GM12878 (cell line): ENCODE data around the gene OR51E2. TPM values are rescaled to one million over a fixed set of nuclear protein-coding genes. Genes with fewer than 3 reads are reported as not detected.

Source experiments
- ATAC-seq: fragments of 200-7000 bp; cut with Tn5 transposase; 3 replicates; pipeline ENCODE4 v1.9.1; 2020; ENCODE audit warnings: mild to moderate bottlenecking, moderate library complexity
- BruUV-seq: library from RNA; stranded (reverse); fragments of 400-500 nt; replicated peaks from 2 replicates; lab custom pipeline; 2021; lab: Mats Ljungman, UMichigan
- CTCF ChIA-PET: fragments of 300-600 bp; sonication (Branson Sonifier 250); formaldehyde crosslinking; extraction: SDS; loops from one replicate; lab custom pipeline; 2021; ENCODE audit warnings: inconsistent platforms; lab: Yijun Ruan, JAX
- POLR2A ChIA-PET: fragments of 350-600 bp; formaldehyde crosslinking; extraction: SDS; loops from one replicate; lab custom pipeline; 2021; ENCODE audit warnings: inconsistent platforms; lab: Charles Lee
- RAD21 ChIA-PET: fragments of 300-600 bp; sonication (Branson Sonifier 250); formaldehyde crosslinking; loops from one replicate; lab custom pipeline; 2023; ENCODE audit warnings: antibody characterized with exemption; ENCODE audit not compliant: unreplicated experiment; lab: Charles Lee
- SMC1A ChIA-PET: fragments of 300-600 bp; sonication (Branson Sonifier 250); formaldehyde crosslinking; loops from one replicate; lab custom pipeline; 2023; ENCODE audit not compliant: unreplicated experiment, uncharacterized antibody; lab: Charles Lee
- DNase-seq: peaks from one replicate; pipeline ENCODE4 v3.0.0-alpha.2; 2011; ENCODE audit warnings: low read depth, low spot score
- FAIRE-seq: peaks from 3 replicates; lab custom pipeline; 2011; peaks lifted over from hg19 to GRCh38; lab: Jason Lieb, UNC
- H2AFZ ChIP-seq: 2 replicates; pipeline ENCODE4 v1.6.0; 2011; ENCODE audit warnings: low read depth, low read length, control low read depth; ENCODE audit not compliant: control insufficient read depth
- H3K27ac ChIP-seq: 2 replicates; pipeline ENCODE4 v1.5.1; 2011; ENCODE audit warnings: control low read depth; ENCODE audit not compliant: control insufficient read depth, insufficient read depth
- H3K27me3 ChIP-seq, 2 experiments: replicated peaks in 1 of 2; 2 replicates each; pipeline versions ENCODE4 v1.6.0 to v1.6.1; 2011; ENCODE audit warnings: low read length in 1 of 2; ENCODE audit not compliant: control insufficient read depth in 2 of 2, insufficient read depth in 2 of 2
- H3K36me3 ChIP-seq, 2 experiments: 2 replicates each; pipeline ENCODE4 v1.5.1; 2011; ENCODE audit warnings: low read length in 1 of 2; ENCODE audit not compliant: control insufficient read depth in 2 of 2, insufficient read depth in 2 of 2
- H3K4me1 ChIP-seq: 2 replicates; pipeline ENCODE4 v1.6.1; 2011; ENCODE audit warnings: mild to moderate bottlenecking, low read length, moderate library complexity, mixed read lengths; ENCODE audit not compliant: control insufficient read depth, insufficient read depth
- H3K4me2 ChIP-seq: 2 replicates; pipeline ENCODE4 v1.6.0; 2011; ENCODE audit warnings: control low read depth; ENCODE audit not compliant: control insufficient read depth, insufficient read depth
- H3K4me3 ChIP-seq: fragments of 200-600 bp; sonication (generic); 2 replicates; pipeline ENCODE4 v1.5.1; 2016
- H3K79me2 ChIP-seq: 2 replicates; pipeline ENCODE4 v1.6.0; 2011; ENCODE audit warnings: low read length; ENCODE audit not compliant: control insufficient read depth, insufficient read depth
- H3K9ac ChIP-seq: 2 replicates; pipeline ENCODE4 v1.8.0; 2011; ENCODE audit warnings: low read length, control low read depth, mixed read lengths; ENCODE audit not compliant: control insufficient read depth, insufficient read depth
- H3K9me3 ChIP-seq: replicated peaks from 3 replicates; pipeline ENCODE4 v1.5.1; 2011; ENCODE audit warnings: mild to moderate bottlenecking, low read length; ENCODE audit not compliant: control insufficient read depth, insufficient read depth
- H4K20me1 ChIP-seq: 2 replicates; pipeline ENCODE4 v1.6.0; 2011; ENCODE audit not compliant: control insufficient read depth, insufficient read depth
- ASH2L ChIP-seq: fragments of 300-600, 200-600 bp; sonication (generic); IDR thresholded peaks from 2 replicates; pipeline ENCODE4 v1.6.1; 2017; ENCODE audit warnings: low read depth, mild to moderate bottlenecking, borderline replicate concordance
- ATF7 ChIP-seq: fragments of 450-650 bp; IDR thresholded peaks from 2 replicates; pipeline ENCODE4 v1.6.1; 2016; ENCODE audit warnings: low read depth, mild to moderate bottlenecking
- CREM ChIP-seq: IDR thresholded peaks from 2 replicates; pipeline ENCODE4 v1.6.1; 2014; ENCODE audit warnings: antibody characterized with exemption, low read depth
- NFIC ChIP-seq: IDR thresholded peaks from 2 replicates; pipeline ENCODE4 v1.6.1; 2012; ENCODE audit warnings: low read depth, mild to moderate bottlenecking, inconsistent platforms, low read length, moderate library complexity
- NR2F1 ChIP-seq: fragments of 450-650 bp; conservative IDR thresholded peaks from 2 replicates; pipeline ENCODE4 v1.6.1; 2017; ENCODE audit warnings: mild to moderate bottlenecking
- SREBF1 ChIP-seq: IDR thresholded peaks from 2 replicates; pipeline ENCODE4 v1.6.1; 2012; ENCODE audit warnings: mild to moderate bottlenecking, low read length
- STAT1 ChIP-seq: fragments of 450-650 bp; conservative IDR thresholded peaks from 2 replicates; pipeline ENCODE4 v1.6.1; 2014; ENCODE audit warnings: antibody characterized with exemption, mild to moderate bottlenecking
- TARDBP ChIP-seq: IDR thresholded peaks from 2 replicates; pipeline ENCODE4 v1.6.1; 2016; ENCODE audit warnings: borderline replicate concordance
- TCF7 ChIP-seq: IDR thresholded peaks from 2 replicates; pipeline ENCODE4 v1.6.1; 2014; ENCODE audit warnings: antibody characterized with exemption, borderline replicate concordance
- WGBS: methylation state at CpG from one replicate; pipeline ENCODE4 v1.1.6; 2016; ENCODE audit warnings: low lambda C conversion rate; ENCODE audit not compliant: insufficient replicate concordance, insufficient coverage; ENCODE audit errors: missing lambda C conversion rate; 5-methylcytosine and 5-hydroxymethylcytosine counted together
- in situ Hi-C: fragments of 300-500 bp; cut with MboI; formaldehyde crosslinking; loops from 9 replicates; pipeline ENCODE4 v1.14.3; 2018; ENCODE audit warnings: mixed read lengths
- intact Hi-C: fragments of 100-400 bp; cut with micrococcal nuclease; formaldehyde crosslinking; loops from one replicate; pipeline ENCODE4 v1.14.2; 2022; ENCODE audit not compliant: unreplicated experiment
- polyA plus RNA-seq, 11 experiments: library from polyadenylated mRNA; depleted of rRNA in 4 of 11; unstranded in 6 of 11; stranded (reverse) in 5 of 11; fragments of >200 nt; fragmentation: Nextera tagmentation in 4 of 11; fragmentation: Illumina TruSeq in 1 of 11; extraction: Ambion mirVana in 4 of 11; extraction: Trizol in 1 of 11; gene quantifications; 1 replicate in 1 of 11; 2 replicates in 10 of 11; pipeline versions ENCODE4 v1.2.1 to v1.2.3, GENCODE V29; 2011 to 2016; ENCODE audit warnings: inconsistent platforms in 2 of 11, missing spikeins in 2 of 11, low read depth in 1 of 11
- total RNA-seq, 4 experiments: library from RNA; depleted of rRNA in 3 of 4; stranded (reverse); fragments of >200 nt in 3 of 4; fragmentation: Illumina TruSeq in 1 of 4; extraction: Trizol in 1 of 4; gene quantifications; 2 replicates each; pipeline versions ENCODE4 v1.2.1 to v1.2.3, GENCODE V29; 2013 to 2021
- TF ChIP-seq, protein P1 (sequence below): IDR thresholded peaks from 2 replicates; pipeline ENCODE4 v1.6.1; 2012; ENCODE audit warnings: improper control_type of control experiment, low read depth, low read length; ENCODE audit not compliant: insufficient replicate concordance

OR51E2 gene
- total and polyA plus RNA-seq, 10 of the 15 experiments (the other 5 are each of a cell fraction or from before 2014, with no cell fraction given): not detected

DNA sequence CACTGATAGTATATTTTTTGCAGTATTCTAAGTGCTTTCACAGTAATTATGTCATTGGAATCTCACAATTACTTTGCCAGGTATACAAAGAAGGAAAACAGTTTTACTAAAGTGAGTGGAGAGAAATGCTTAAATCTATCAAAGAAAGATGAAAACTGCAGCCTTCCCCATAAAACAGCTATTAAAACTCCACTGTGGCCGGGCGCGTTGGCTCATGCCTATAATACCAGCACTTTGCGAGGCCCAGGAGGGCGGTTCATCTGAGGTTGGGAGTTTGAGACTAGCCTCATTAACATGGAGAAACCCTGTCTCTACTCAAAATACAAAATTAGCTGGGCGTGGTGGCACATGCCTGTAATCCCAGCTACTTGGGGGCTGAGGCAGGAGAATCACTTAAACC lies 34.8 kb downstream of the OR51E2 start:
- H3K9me3 ChIP-seq: no peaks in the 10 kb centered on the region
- no TSS peak for BruUV-seq
- H3K36me3 ChIP-seq: no peaks in the 10 kb centered on the region
- no peaks in the 10 kb centered on the region for H3K79me2 ChIP-seq
- no peak overlapping the region for H3K27ac ChIP-seq
- H3K4me2 ChIP-seq: no peak overlapping the region
- no peaks in the 10 kb centered on the region for H3K4me1 ChIP-seq
- intact Hi-C loops: no loop called here
- TF ChIP-seq TCF7 (no peak), SREBF1 (no peak), NR2F1 (no peak), CREM (no peak), NFIC (no peak), TARDBP (no peak), ATF7 (no peak), STAT1 (no peak)
- H3K9ac ChIP-seq: no peak overlapping the region
- no peak overlapping the region for H3K4me3 ChIP-seq
- FAIRE-seq: no peak
- no peaks in the 10 kb centered on the region; a peak in 1 of 4 replicates for H3K27me3 ChIP-seq
- in situ Hi-C loops: no loop called here
- RAD21 ChIA-PET: no interaction called here
- ATAC-seq: no peak
- SMC1A ChIA-PET: no interaction called here
- H4K20me1 ChIP-seq: no peaks in the 10 kb centered on the region
- CTCF ChIA-PET: no interaction called here
- POLR2A ChIA-PET: no interaction called here
- no peak overlapping the region for H2AFZ ChIP-seq
- WGBS: 56% methylated on average over 6 of the region's 6 CpGs
- no peak for DNase-seq

DNA sequence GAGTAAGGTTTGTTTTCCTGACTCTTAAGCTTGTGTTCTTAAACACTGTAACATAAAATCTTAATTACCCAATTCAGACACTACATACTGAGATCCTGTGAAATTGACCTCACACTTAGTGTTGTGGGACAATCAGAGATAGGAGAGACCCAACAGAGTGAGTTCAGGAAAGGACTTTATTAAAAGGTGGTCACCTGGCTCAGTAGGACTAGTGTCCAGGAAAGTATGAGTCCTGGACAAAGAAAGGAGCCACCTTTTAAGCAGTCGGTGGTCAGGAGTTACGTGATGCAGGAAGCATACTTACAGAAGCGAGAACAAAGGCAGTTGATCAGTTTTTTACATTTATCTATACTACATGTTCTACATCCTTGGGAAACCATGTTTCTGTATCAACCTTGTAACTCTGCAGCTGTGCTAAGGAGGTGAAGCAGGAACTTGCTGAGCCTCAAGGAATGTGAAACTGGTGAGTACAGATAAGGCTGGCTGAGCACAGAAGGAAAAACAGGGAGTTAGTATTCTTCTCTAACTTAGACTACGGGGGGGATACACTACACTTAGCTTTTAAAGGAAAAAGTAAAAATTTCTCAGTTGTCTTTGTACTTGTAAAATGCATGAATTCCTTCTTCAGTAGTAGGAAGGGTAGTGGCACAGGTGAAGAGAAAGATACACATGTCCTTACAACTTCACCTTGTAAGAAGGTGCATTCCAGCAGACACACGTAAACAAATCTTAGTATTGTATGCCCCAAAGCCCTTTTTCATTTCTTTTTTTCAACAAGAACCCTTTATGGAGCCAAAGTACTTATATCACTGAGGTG lies 38.8 kb downstream of the OR51E2 start:
- 5% methylated on average over 5 of the region's 5 CpGs for WGBS
- Histone ChIP-seq H3K27me3 (no peaks in the 10 kb centered on the region; a peak in 1 of 4 replicates), H3K4me2 (no peak overlapping the region), H3K4me3 (no peak overlapping the region), H3K27ac (no peak overlapping the region), H2AFZ (no peak overlapping the region), H4K20me1 (no peaks in the 10 kb centered on the region), H3K4me1 (no peaks in the 10 kb centered on the region), H3K9ac (no peak overlapping the region), H3K79me2 (no peaks in the 10 kb centered on the region), H3K9me3 (no peaks in the 10 kb centered on the region), H3K36me3 (no peaks in the 10 kb centered on the region)
- intact Hi-C loops: no loop called here
- ChIA-PET SMC1A (interaction anchor here (1.2 kb wide), 1 partner anchor 22 kb away, joined by 3 read pairs; the partner anchor contains the start of gene OR51D1), CTCF (no interaction called here), RAD21 (no interaction called here), POLR2A (no interaction called here)
- no TSS peak for BruUV-seq
- in situ Hi-C loops: no loop called here
- DNase-seq (no peak), FAIRE-seq (no peak), ATAC-seq (no peak)
- no peak for TF ChIP-seq ASH2L
- TF ChIP-seq, protein P1, sequence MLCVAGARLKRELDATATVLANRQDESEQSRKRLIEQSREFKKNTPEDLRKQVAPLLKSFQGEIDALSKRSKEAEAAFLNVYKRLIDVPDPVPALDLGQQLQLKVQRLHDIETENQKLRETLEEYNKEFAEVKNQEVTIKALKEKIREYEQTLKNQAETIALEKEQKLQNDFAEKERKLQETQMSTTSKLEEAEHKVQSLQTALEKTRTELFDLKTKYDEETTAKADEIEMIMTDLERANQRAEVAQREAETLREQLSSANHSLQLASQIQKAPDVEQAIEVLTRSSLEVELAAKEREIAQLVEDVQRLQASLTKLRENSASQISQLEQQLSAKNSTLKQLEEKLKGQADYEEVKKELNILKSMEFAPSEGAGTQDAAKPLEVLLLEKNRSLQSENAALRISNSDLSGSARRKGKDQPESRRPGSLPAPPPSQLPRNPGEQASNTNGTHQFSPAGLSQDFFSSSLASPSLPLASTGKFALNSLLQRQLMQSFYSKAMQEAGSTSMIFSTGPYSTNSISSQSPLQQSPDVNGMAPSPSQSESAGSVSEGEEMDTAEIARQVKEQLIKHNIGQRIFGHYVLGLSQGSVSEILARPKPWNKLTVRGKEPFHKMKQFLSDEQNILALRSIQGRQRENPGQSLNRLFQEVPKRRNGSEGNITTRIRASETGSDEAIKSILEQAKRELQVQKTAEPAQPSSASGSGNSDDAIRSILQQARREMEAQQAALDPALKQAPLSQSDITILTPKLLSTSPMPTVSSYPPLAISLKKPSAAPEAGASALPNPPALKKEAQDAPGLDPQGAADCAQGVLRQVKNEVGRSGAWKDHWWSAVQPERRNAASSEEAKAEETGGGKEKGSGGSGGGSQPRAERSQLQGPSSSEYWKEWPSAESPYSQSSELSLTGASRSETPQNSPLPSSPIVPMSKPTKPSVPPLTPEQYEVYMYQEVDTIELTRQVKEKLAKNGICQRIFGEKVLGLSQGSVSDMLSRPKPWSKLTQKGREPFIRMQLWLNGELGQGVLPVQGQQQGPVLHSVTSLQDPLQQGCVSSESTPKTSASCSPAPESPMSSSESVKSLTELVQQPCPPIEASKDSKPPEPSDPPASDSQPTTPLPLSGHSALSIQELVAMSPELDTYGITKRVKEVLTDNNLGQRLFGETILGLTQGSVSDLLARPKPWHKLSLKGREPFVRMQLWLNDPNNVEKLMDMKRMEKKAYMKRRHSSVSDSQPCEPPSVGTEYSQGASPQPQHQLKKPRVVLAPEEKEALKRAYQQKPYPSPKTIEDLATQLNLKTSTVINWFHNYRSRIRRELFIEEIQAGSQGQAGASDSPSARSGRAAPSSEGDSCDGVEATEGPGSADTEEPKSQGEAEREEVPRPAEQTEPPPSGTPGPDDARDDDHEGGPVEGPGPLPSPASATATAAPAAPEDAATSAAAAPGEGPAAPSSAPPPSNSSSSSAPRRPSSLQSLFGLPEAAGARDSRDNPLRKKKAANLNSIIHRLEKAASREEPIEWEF: no peak
